Activated B cell treated with CpG ODN at 0.5 μM for 24 hours (primary cell): ENCODE results near the gene TP53I11. TPM values are rescaled to one million over a fixed set of nuclear protein-coding genes. Genes with fewer than 3 reads are reported as not detected.

ENCODE experiments used
- ATAC-seq: fragments of 200-7000 bp; cut with Tn5 transposase; one replicate; pipeline ENCODE4 v1.10.0; 2021; ENCODE audit warnings: low read depth, mild to moderate bottlenecking, moderate library complexity
- CTCF ChIA-PET: fragments of 350-600 bp; sonication (Branson Sonifier 250); formaldehyde crosslinking; loops from one replicate; lab custom pipeline; 2021; ENCODE audit warnings: antibody characterized with exemption; lab: Charles Lee
- POLR2A ChIA-PET: fragments of 350-600 bp; sonication (Branson Sonifier 250); formaldehyde crosslinking; loops from one replicate; lab custom pipeline; 2021; ENCODE audit warnings: antibody characterized with exemption; lab: Charles Lee
- DNase-seq: peaks from one replicate; pipeline ENCODE4 v3.0.0; 2022
- H3K27ac Mint-ChIP-seq: one replicate; pipeline ENCODE4 v1.8.0; 2020; ENCODE audit warnings: mixed read lengths
- H3K27me3 Mint-ChIP-seq: one replicate; pipeline ENCODE4 v1.8.0; 2021; ENCODE audit warnings: mixed read lengths
- H3K36me3 Mint-ChIP-seq: one replicate; pipeline ENCODE4 v1.8.0; 2021; ENCODE audit warnings: low read depth, mixed read lengths
- H3K4me1 Mint-ChIP-seq: one replicate; pipeline ENCODE4 v1.8.0; 2021; ENCODE audit warnings: mixed read lengths
- H3K4me3 Mint-ChIP-seq: one replicate; pipeline ENCODE4 v1.8.0; 2020; ENCODE audit warnings: mild to moderate bottlenecking, mixed read lengths
- H3K9me3 Mint-ChIP-seq: one replicate; pipeline ENCODE4 v1.8.0; 2020; ENCODE audit warnings: mixed read lengths
- CTCF ChIP-seq: fragments of 200-600 bp; IDR thresholded peaks from one replicate; pipeline ENCODE4 v1.8.0; 2022; ENCODE audit warnings: antibody characterized with exemption, mild to moderate bottlenecking
- intact Hi-C: fragments of 100-400 bp; cut with micrococcal nuclease; formaldehyde crosslinking; loops from one replicate; pipeline ENCODE4 v1.15.1; 2024
- total RNA-seq: library from RNA; stranded (reverse); gene quantifications from 2 replicates; pipeline ENCODE4 v1.2.3, GENCODE V29; 2022

TP53I11 gene
- total RNA-seq, 1 donor from 2014 or later = 175 TPM

GRCh38 chr11:44912270-44912987 is 38.3 kb downstream of the TP53I11 start:
- TF ChIP-seq CTCF = no peak
- Mint-ChIP-seq H3K27me3 (no peaks in the 10 kb centered on the region), H3K4me3 (no peak overlapping the region), H3K4me1 (peaks cover 29% of the 10 kb centered on the region), H3K36me3 (no peaks in the 10 kb centered on the region), H3K9me3 (no peaks in the 10 kb centered on the region), H3K27ac (no peak overlapping the region)
- DNase-seq (no peak), ATAC-seq (no peak)
- CTCF ChIA-PET = interaction anchor here (1.0 to 2.0 kb wide), 4 partner anchors 27 to 389 kb away, joined by 3 to 13 read pairs (median 4); no protein-coding TSS in a partner anchor
- POLR2A ChIA-PET = no interaction called here
- intact Hi-C loops = loop anchor here (5.0 to 10.0 kb wide), 3 partner anchors 138 to 820 kb away; no protein-coding TSS in a partner anchor

- Mint-ChIP-seq H3K27me3 (no peaks in the 10 kb centered on the region), H3K27ac (no peak overlapping the region), H3K9me3 (no peaks in the 10 kb centered on the region), H3K36me3 (no peaks in the 10 kb centered on the region), H3K4me1 (peaks cover 20% of the 10 kb centered on the region), H3K4me3 (no peak overlapping the region)
- POLR2A ChIA-PET = no interaction called here
- peak; percentile 57 for DNase-seq
- intact Hi-C loops = loop anchor here (1.0 to 10.0 kb wide), 11 partner anchors 136 to 819 kb away; no protein-coding TSS in a partner anchor
- TF ChIP-seq CTCF = peak; percentile 39
- CTCF ChIA-PET = interaction anchor here (0.7 to 2.2 kb wide), 22 partner anchors 11 to 625 kb away, joined by 3 to 22 read pairs (median 4); no protein-coding TSS in a partner anchor
- peak; percentile 80 for ATAC-seq
Observed at GRCh38 chr11:44911029-44911814, 39.5 kb downstream of the TP53I11 start.

- ChIA-PET CTCF (interaction anchor here (1.1 to 2.2 kb wide), 9 partner anchors 17 to 625 kb away, joined by 3 to 22 read pairs (median 12); no protein-coding TSS in a partner anchor), POLR2A (no interaction called here)
- no peak overlapping the region for H3K4me3 Mint-ChIP-seq
- no peaks in the 10 kb centered on the region for H3K9me3 Mint-ChIP-seq
- no peak overlapping the region for H3K27ac Mint-ChIP-seq
- H3K27me3 Mint-ChIP-seq = no peaks in the 10 kb centered on the region
- peaks cover 18% of the 10 kb centered on the region for H3K4me1 Mint-ChIP-seq
- intact Hi-C loops = loop anchor here (5.0 to 10.0 kb wide), 3 partner anchors 136 to 818 kb away; no protein-coding TSS in a partner anchor
- DNase-seq = no peak
- TF ChIP-seq CTCF = no peak
- no peak for ATAC-seq
- H3K36me3 Mint-ChIP-seq = no peaks in the 10 kb centered on the region
Observed at GRCh38 chr11:44910591-44910990, 40.1 kb downstream of the TP53I11 start.

- ChIA-PET CTCF (no interaction called here), POLR2A (no interaction called here)
- no peak for ATAC-seq
- DNase-seq = no peak
- intact Hi-C loops = no loop called here
- Mint-ChIP-seq H3K4me1 (peaks cover 13% of the 10 kb centered on the region), H3K36me3 (no peaks in the 10 kb centered on the region), H3K27me3 (peaks cover 3% of the 10 kb centered on the region), H3K27ac (no peak overlapping the region), H3K4me3 (no peak overlapping the region), H3K9me3 (no peaks in the 10 kb centered on the region)
- TF ChIP-seq CTCF = no peak
Observed at GRCh38 chr11:44909557-44909956, 41.1 kb downstream of the TP53I11 start.

GRCh38 chr11:44906649-44907048 is 44.0 kb downstream of the TP53I11 start:
- Mint-ChIP-seq H3K9me3 (no peaks in the 10 kb centered on the region), H3K4me3 (no peak overlapping the region), H3K27me3 (peaks cover 3% of the 10 kb centered on the region), H3K4me1 (peaks cover 13% of the 10 kb centered on the region), H3K36me3 (no peaks in the 10 kb centered on the region), H3K27ac (no peak overlapping the region)
- ChIA-PET CTCF (no interaction called here), POLR2A (no interaction called here)
- ATAC-seq (no peak), DNase-seq (no peak)
- TF ChIP-seq CTCF = no peak
- intact Hi-C loops = no loop called here
